GM12878 (cell line): ENCODE measurements around the gene IL36G. TPM values are rescaled to one million over a fixed set of nuclear protein-coding genes. Genes with fewer than 3 reads are reported as not detected.

Experiments used
- ATAC-seq: fragments of 200-7000 bp; cut with Tn5 transposase; 3 replicates; pipeline ENCODE4 v1.9.1; 2020; ENCODE audit warnings: mild to moderate bottlenecking, moderate library complexity
- BruUV-seq: library from RNA; stranded (reverse); fragments of 400-500 nt; replicated peaks from 2 replicates; lab custom pipeline; 2021; lab: Mats Ljungman, UMichigan
- CTCF ChIA-PET: fragments of 300-600 bp; sonication (Branson Sonifier 250); formaldehyde crosslinking; extraction: SDS; loops from one replicate; lab custom pipeline; 2021; ENCODE audit warnings: inconsistent platforms; lab: Yijun Ruan, JAX
- POLR2A ChIA-PET: fragments of 350-600 bp; formaldehyde crosslinking; extraction: SDS; loops from one replicate; lab custom pipeline; 2021; ENCODE audit warnings: inconsistent platforms; lab: Charles Lee
- RAD21 ChIA-PET: fragments of 300-600 bp; sonication (Branson Sonifier 250); formaldehyde crosslinking; loops from one replicate; lab custom pipeline; 2023; ENCODE audit warnings: antibody characterized with exemption; ENCODE audit not compliant: unreplicated experiment; lab: Charles Lee
- SMC1A ChIA-PET: fragments of 300-600 bp; sonication (Branson Sonifier 250); formaldehyde crosslinking; loops from one replicate; lab custom pipeline; 2023; ENCODE audit not compliant: unreplicated experiment, uncharacterized antibody; lab: Charles Lee
- DNase-seq: peaks from one replicate; pipeline ENCODE4 v3.0.0-alpha.2; 2011; ENCODE audit warnings: low read depth, low spot score
- FAIRE-seq: peaks from 3 replicates; lab custom pipeline; 2011; peaks lifted over from hg19 to GRCh38; lab: Jason Lieb, UNC
- H2AFZ ChIP-seq: 2 replicates; pipeline ENCODE4 v1.6.0; 2011; ENCODE audit warnings: low read depth, low read length, control low read depth; ENCODE audit not compliant: control insufficient read depth
- H3K27ac ChIP-seq: 2 replicates; pipeline ENCODE4 v1.5.1; 2011; ENCODE audit warnings: control low read depth; ENCODE audit not compliant: control insufficient read depth, insufficient read depth
- H3K27me3 ChIP-seq, 2 experiments: replicated peaks in 1 of 2; 2 replicates each; pipeline versions ENCODE4 v1.6.0 to v1.6.1; 2011; ENCODE audit warnings: low read length in 1 of 2; ENCODE audit not compliant: control insufficient read depth in 2 of 2, insufficient read depth in 2 of 2
- H3K36me3 ChIP-seq, 2 experiments: 2 replicates each; pipeline ENCODE4 v1.5.1; 2011; ENCODE audit warnings: low read length in 1 of 2; ENCODE audit not compliant: control insufficient read depth in 2 of 2, insufficient read depth in 2 of 2
- H3K4me1 ChIP-seq: 2 replicates; pipeline ENCODE4 v1.6.1; 2011; ENCODE audit warnings: mild to moderate bottlenecking, low read length, moderate library complexity, mixed read lengths; ENCODE audit not compliant: control insufficient read depth, insufficient read depth
- H3K4me2 ChIP-seq: 2 replicates; pipeline ENCODE4 v1.6.0; 2011; ENCODE audit warnings: control low read depth; ENCODE audit not compliant: control insufficient read depth, insufficient read depth
- H3K4me3 ChIP-seq: fragments of 200-600 bp; sonication (generic); 2 replicates; pipeline ENCODE4 v1.5.1; 2016
- H3K79me2 ChIP-seq: 2 replicates; pipeline ENCODE4 v1.6.0; 2011; ENCODE audit warnings: low read length; ENCODE audit not compliant: control insufficient read depth, insufficient read depth
- H3K9ac ChIP-seq: 2 replicates; pipeline ENCODE4 v1.8.0; 2011; ENCODE audit warnings: low read length, control low read depth, mixed read lengths; ENCODE audit not compliant: control insufficient read depth, insufficient read depth
- H3K9me3 ChIP-seq: replicated peaks from 3 replicates; pipeline ENCODE4 v1.5.1; 2011; ENCODE audit warnings: mild to moderate bottlenecking, low read length; ENCODE audit not compliant: control insufficient read depth, insufficient read depth
- H4K20me1 ChIP-seq: 2 replicates; pipeline ENCODE4 v1.6.0; 2011; ENCODE audit not compliant: control insufficient read depth, insufficient read depth
- CHD1 ChIP-seq: IDR thresholded peaks from 2 replicates; pipeline ENCODE4 v1.6.1; 2012; ENCODE audit warnings: low read depth, low read length, improper control_type of control experiment
- CREB1 ChIP-seq: IDR thresholded peaks from 2 replicates; pipeline ENCODE4 v1.6.1; 2012; ENCODE audit warnings: low read depth, mild to moderate bottlenecking, inconsistent platforms
- CTCF ChIP-seq, 3 experiments: IDR thresholded peaks in 2 of 3; conservative IDR thresholded peaks in 1 of 3; 2 replicates each; pipeline ENCODE4 v1.5.1; 2011; ENCODE audit warnings: low read depth in 3 of 3, low read length in 3 of 3, mild to moderate bottlenecking in 3 of 3, control low read depth in 2 of 3, moderate library complexity in 2 of 3, inconsistent platforms in 1 of 3, mixed read lengths in 1 of 3; ENCODE audit not compliant: control insufficient read depth in 2 of 3, insufficient read depth in 1 of 3; ENCODE audit errors: extremely low read depth in 1 of 3
- ETV6 ChIP-seq, 2 experiments: fragments of 450-650 bp in 1 of 2; IDR thresholded peaks in 1 of 2; conservative IDR thresholded peaks in 1 of 2; 2 replicates each; pipeline ENCODE4 v1.6.1; 2014; ENCODE audit warnings: antibody characterized with exemption in 1 of 2, borderline replicate concordance in 1 of 2, low read depth in 1 of 2, mild to moderate bottlenecking in 1 of 2, moderate library complexity in 1 of 2
- KLF5 ChIP-seq: fragments of 450-650 bp; IDR thresholded peaks from 2 replicates; pipeline ENCODE4 v1.6.1; 2014; ENCODE audit warnings: mild to moderate bottlenecking; ENCODE audit not compliant: partially characterized antibody
- MEF2A ChIP-seq: IDR thresholded peaks from 2 replicates; pipeline ENCODE4 v1.6.1; 2011; ENCODE audit warnings: low read depth, mild to moderate bottlenecking, low read length, moderate library complexity; ENCODE audit not compliant: insufficient read depth
- MEF2B ChIP-seq: fragments of 450-650 bp; IDR thresholded peaks from 2 replicates; pipeline ENCODE4 v1.6.1; 2018; ENCODE audit warnings: mild to moderate bottlenecking, moderate library complexity; ENCODE audit not compliant: partially characterized antibody, poor library complexity, severe bottlenecking
- MXI1 ChIP-seq: fragments of 150-350 bp; IDR thresholded peaks from 2 replicates; pipeline ENCODE4 v1.6.1; 2011; ENCODE audit warnings: low read depth, mild to moderate bottlenecking, inconsistent platforms, low read length, improper control_type of control experiment
- RAD21 ChIP-seq: IDR thresholded peaks from 2 replicates; pipeline ENCODE4 v1.6.1; 2011; ENCODE audit warnings: mild to moderate bottlenecking, low read depth, low read length, moderate library complexity; ENCODE audit not compliant: insufficient read depth
- RFX5 ChIP-seq: IDR thresholded peaks from 2 replicates; pipeline ENCODE4 v1.6.1; 2011; ENCODE audit warnings: low read depth, low read length, improper control_type of control experiment
- SIN3A ChIP-seq: IDR thresholded peaks from 2 replicates; pipeline ENCODE4 v1.6.1; 2012; ENCODE audit warnings: low read depth, low read length, improper control_type of control experiment
- SMC3 ChIP-seq: IDR thresholded peaks from 2 replicates; pipeline ENCODE4 v1.6.1; 2011; ENCODE audit warnings: low read length, improper control_type of control experiment, borderline replicate concordance
- YY1 ChIP-seq: IDR thresholded peaks from 2 replicates; pipeline ENCODE4 v1.6.1; 2011; ENCODE audit warnings: low read depth, mild to moderate bottlenecking, low read length
- ZNF217 ChIP-seq: fragments of 450-650 bp; IDR thresholded peaks from 2 replicates; pipeline ENCODE4 v1.6.1; 2017; ENCODE audit warnings: antibody characterized with exemption, mild to moderate bottlenecking
- WGBS: methylation state at CpG from one replicate; pipeline ENCODE4 v1.1.6; 2016; ENCODE audit warnings: low lambda C conversion rate; ENCODE audit not compliant: insufficient replicate concordance, insufficient coverage; ENCODE audit errors: missing lambda C conversion rate; 5-methylcytosine and 5-hydroxymethylcytosine counted together
- in situ Hi-C: fragments of 300-500 bp; cut with MboI; formaldehyde crosslinking; loops from 9 replicates; pipeline ENCODE4 v1.14.3; 2018; ENCODE audit warnings: mixed read lengths
- intact Hi-C: fragments of 100-400 bp; cut with micrococcal nuclease; formaldehyde crosslinking; loops from one replicate; pipeline ENCODE4 v1.14.2; 2022; ENCODE audit not compliant: unreplicated experiment
- polyA plus RNA-seq, 11 experiments: library from polyadenylated mRNA; depleted of rRNA in 4 of 11; unstranded in 6 of 11; stranded (reverse) in 5 of 11; fragments of >200 nt; fragmentation: Nextera tagmentation in 4 of 11; fragmentation: Illumina TruSeq in 1 of 11; extraction: Ambion mirVana in 4 of 11; extraction: Trizol in 1 of 11; gene quantifications; 1 replicate in 1 of 11; 2 replicates in 10 of 11; pipeline versions ENCODE4 v1.2.1 to v1.2.3, GENCODE V29; 2011 to 2016; ENCODE audit warnings: inconsistent platforms in 2 of 11, missing spikeins in 2 of 11, low read depth in 1 of 11
- total RNA-seq, 4 experiments: library from RNA; depleted of rRNA in 3 of 4; stranded (reverse); fragments of >200 nt in 3 of 4; fragmentation: Illumina TruSeq in 1 of 4; extraction: Trizol in 1 of 4; gene quantifications; 2 replicates each; pipeline versions ENCODE4 v1.2.1 to v1.2.3, GENCODE V29; 2013 to 2021
- TF ChIP-seq, protein P1 (sequence below): fragments of 450-650 bp; IDR thresholded peaks from 2 replicates; pipeline ENCODE4 v1.6.1; 2017; ENCODE audit warnings: borderline replicate concordance
- TF ChIP-seq, protein P2 (sequence below): fragments of 150-350 bp; IDR thresholded peaks from 2 replicates; pipeline ENCODE4 v1.6.1; 2014; ENCODE audit warnings: mild to moderate bottlenecking, low read depth, low read length

The IL36G gene
- total and polyA plus RNA-seq, 10 of the 15 experiments (the other 5 are each of a cell fraction or from before 2014, with no cell fraction given) = 0.10 TPM; not detected in 9

GRCh38 chr2:112958428-112959108 is 19.2 kb upstream of the IL36G start:
- H3K27me3 ChIP-seq = peaks cover 0 to 5% of the 10 kb centered on the region in 2 experiments; a peak in 3 of 4 replicates
- H4K20me1 ChIP-seq = no peaks in the 10 kb centered on the region
- H2AFZ ChIP-seq = no peak overlapping the region
- H3K4me1 ChIP-seq = no peaks in the 10 kb centered on the region
- WGBS = 26% methylated on average over 9 of the region's 9 CpGs
- ChIA-PET RAD21 (interaction anchor here (0.6 to 1.0 kb wide), 8 partner anchors 17 to 259 kb away, joined by 3 to 9 read pairs (median 3); no protein-coding TSS in a partner anchor), SMC1A (interaction anchor here (0.6 to 1.8 kb wide), 8 partner anchors 17 to 1002 kb away, joined by 3 to 6 read pairs (median 3); partner anchors contain the start of gene IL36G), CTCF (interaction anchor here (0.5 to 5.3 kb wide), 22 partner anchors 9 to 334 kb away, joined by 3 to 54 read pairs (median 4); no protein-coding TSS in a partner anchor), POLR2A (no interaction called here)
- H3K79me2 ChIP-seq = no peaks in the 10 kb centered on the region
- in situ Hi-C loops (loop anchor here (10.0 kb wide), 1 partner anchor 344 kb away; no protein-coding TSS in a partner anchor), intact Hi-C loops (loop anchor here (1.0 to 5.0 kb wide), 2 partner anchors 209 to 356 kb away; no protein-coding TSS in a partner anchor)
- H3K36me3 ChIP-seq = no peaks in the 10 kb centered on the region
- H3K4me3 ChIP-seq = no peak overlapping the region
- ATAC-seq = peak; percentile 96
- no peak for DNase-seq
- no peak overlapping the region for H3K9ac ChIP-seq
- BruUV-seq = no TSS peak
- no peak overlapping the region for H3K27ac ChIP-seq
- no peak overlapping the region for H3K4me2 ChIP-seq
- FAIRE-seq = peak; percentile 92
- no peaks in the 10 kb centered on the region for H3K9me3 ChIP-seq
- TF ChIP-seq CREB1 = no peak
- TF ChIP-seq RAD21 = peak; percentile 68
- TF ChIP-seq, protein P1, sequence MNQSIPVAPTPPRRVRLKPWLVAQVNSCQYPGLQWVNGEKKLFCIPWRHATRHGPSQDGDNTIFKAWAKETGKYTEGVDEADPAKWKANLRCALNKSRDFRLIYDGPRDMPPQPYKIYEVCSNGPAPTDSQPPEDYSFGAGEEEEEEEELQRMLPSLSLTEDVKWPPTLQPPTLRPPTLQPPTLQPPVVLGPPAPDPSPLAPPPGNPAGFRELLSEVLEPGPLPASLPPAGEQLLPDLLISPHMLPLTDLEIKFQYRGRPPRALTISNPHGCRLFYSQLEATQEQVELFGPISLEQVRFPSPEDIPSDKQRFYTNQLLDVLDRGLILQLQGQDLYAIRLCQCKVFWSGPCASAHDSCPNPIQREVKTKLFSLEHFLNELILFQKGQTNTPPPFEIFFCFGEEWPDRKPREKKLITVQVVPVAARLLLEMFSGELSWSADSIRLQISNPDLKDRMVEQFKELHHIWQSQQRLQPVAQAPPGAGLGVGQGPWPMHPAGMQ = no peak
- peak; percentile 28 for TF ChIP-seq MEF2B
- no peak for TF ChIP-seq MXI1
- no peak for TF ChIP-seq MEF2A
- no peak for TF ChIP-seq RFX5
- no peak for TF ChIP-seq SIN3A
- TF ChIP-seq ETV6 (conservative IDR thresholded peaks at IDR 0.05 in 1 of 2, IDR thresholded peaks at IDR 0.05 in 1 of 2; ENCODE audit: borderline replicate concordance in 1 of 2, low read depth in 1 of 2) = no peak
- 0 out of 2 replicates have a peak, but pooled peaks have one; percentile 46 for TF ChIP-seq YY1
- TF ChIP-seq, protein P2, sequence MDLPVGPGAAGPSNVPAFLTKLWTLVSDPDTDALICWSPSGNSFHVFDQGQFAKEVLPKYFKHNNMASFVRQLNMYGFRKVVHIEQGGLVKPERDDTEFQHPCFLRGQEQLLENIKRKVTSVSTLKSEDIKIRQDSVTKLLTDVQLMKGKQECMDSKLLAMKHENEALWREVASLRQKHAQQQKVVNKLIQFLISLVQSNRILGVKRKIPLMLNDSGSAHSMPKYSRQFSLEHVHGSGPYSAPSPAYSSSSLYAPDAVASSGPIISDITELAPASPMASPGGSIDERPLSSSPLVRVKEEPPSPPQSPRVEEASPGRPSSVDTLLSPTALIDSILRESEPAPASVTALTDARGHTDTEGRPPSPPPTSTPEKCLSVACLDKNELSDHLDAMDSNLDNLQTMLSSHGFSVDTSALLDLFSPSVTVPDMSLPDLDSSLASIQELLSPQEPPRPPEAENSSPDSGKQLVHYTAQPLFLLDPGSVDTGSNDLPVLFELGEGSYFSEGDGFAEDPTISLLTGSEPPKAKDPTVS = no peak
- TF ChIP-seq KLF5 = no peak
- no peak for TF ChIP-seq CHD1
- TF ChIP-seq CTCF (IDR thresholded peaks at IDR 0.05 in 2 of 3, conservative IDR thresholded peaks at IDR 0.05 in 1 of 3; ENCODE audit: control insufficient read depth in 2 of 3, extremely low read depth in 1 of 3, insufficient read depth in 1 of 3, low read depth in 3 of 3, low read length in 3 of 3) = peak; percentile 83 to 87 (median 86)
- peak; percentile 45; the same call in 1 of the 2 replicates for TF ChIP-seq SMC3
- TF ChIP-seq ZNF217 = no peak
